Measurements from ENCODE around the gene LCN15.

The LCN15 gene

DNA sequence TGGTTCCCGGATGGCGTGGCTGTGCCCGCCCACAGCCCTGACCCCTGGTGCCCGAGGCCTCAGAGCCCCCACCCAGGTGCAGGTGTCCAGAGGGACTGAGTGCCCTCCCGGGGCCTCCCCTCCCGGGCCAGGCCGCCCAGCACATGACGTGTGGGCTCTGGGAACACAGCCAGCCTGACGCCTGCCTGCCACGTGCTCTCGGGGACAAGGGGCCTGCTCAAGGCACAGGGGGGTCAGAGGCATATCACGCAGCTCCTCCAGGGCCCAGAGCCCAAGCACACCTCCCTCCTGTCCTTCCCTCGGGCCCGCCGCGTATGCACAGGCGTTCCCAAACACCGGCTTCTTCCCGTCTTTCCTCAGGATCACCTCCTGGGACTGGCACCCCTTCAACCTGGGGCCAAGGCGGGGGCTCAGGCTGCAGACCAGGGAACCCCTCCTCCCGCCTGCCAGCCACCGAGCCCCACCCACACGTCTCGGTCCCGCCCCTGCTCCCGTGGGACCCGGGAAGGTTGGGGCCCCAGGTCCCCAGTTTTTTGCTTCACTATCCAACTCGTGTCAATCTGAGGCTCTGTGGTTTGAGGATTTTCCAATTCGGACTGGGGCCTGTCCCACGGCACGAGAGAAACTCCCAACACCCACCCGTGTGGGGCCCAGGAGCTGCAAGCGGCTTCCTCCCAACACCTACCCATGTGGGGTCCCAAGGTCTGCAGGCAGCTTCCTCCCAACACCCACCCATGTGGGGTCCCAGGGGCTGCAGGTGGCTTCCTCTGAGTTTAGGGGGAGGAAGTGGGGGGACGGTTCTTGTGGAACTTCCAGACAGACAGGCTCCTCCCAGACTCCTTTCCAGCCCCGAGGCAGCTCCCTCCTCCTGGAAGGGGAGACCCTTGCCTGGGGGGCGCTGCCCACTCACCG is 23.1 kb downstream of the LCN15 start:
- no peak for DNase-seq (ENCODE audit: low read depth in 2 of 2)

DNA sequence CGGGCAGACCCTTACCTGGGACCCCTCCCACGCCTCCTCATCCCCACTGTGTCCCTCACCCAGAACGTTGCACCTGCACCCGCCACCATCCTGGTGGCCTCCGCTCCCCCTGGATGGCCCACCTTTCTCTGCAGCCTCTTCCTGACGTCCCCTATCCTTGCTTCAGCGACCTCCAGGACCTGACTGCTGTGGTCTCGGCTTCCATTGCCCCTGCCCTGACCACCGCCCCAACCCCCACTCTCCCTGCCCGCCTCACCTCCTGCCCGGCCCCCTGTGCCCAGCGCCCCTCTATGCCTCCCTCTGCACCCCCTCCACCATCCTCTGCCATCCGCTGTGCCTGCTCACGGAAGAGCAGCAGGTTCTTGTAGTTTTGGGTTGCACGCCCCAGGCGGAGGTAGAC is 23.8 kb downstream of the LCN15 start:
- DNase-seq (ENCODE audit: low read depth in 2 of 2) = no peak

DNA sequence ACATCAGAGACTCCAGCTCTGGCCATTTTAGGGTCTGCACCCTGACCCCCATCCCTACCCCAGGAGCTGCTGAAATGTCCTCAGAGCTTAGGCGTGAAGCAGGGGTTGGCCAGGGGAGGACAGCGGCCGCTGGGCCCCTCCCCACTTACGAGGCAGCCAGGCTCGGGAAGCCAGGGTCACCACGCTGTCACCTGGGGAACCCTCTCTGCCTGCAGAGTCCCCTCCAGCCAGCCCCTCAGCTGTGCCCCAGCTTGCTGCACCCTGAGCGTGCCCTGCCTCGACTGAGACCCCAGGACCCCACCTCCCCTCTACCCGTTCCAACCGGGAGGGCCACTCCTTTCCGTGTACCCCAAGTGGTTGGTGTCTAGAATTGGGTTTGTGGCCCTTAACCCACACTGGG is 24.2 kb downstream of the LCN15 start:
- no peak for DNase-seq (ENCODE audit: low read depth in 2 of 2)

DNA sequence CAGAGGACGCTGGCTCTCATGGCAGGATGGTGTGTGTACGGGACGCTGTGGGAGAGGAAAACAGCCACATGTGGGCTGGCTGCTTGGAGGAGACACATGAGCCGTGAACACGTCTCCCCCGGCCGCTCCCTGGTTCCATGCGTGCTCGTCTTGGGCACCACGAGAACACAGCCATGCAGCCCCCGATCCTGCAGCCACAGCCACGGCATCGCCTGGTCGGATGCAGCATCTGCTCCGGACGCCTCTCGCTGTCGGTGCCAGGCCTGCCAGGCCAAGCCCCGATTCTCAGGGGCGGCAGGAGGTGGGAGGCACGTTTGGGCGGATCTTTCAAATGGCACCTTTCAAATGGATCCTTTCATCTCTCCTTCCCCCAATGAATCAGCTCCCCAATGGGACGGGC is 24.8 kb downstream of the LCN15 start:
- DNase-seq (ENCODE audit: low read depth in 2 of 2) = no peak

DNA sequence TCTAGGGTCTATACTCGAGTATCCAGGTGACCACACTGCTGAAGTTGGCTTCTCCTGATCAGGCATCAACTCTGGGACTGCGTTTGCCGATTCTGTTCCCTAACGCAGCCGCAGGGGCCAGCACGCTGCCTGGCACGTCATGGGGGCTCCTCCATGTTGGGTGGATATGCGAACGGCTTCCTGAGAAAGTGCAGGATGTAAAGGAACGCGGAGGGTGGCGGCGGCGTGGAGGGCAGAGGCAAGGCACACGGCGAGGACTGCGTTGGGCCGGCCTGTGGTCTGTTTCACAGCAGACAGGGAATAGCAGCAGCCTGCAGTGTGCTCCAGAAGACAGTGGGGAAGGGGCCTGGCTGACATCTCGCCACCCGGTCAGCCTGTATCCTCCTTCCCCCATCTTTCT is 25.4 kb downstream of the LCN15 start:
- no peak for DNase-seq (ENCODE audit: low read depth in 2 of 2)

DNA sequence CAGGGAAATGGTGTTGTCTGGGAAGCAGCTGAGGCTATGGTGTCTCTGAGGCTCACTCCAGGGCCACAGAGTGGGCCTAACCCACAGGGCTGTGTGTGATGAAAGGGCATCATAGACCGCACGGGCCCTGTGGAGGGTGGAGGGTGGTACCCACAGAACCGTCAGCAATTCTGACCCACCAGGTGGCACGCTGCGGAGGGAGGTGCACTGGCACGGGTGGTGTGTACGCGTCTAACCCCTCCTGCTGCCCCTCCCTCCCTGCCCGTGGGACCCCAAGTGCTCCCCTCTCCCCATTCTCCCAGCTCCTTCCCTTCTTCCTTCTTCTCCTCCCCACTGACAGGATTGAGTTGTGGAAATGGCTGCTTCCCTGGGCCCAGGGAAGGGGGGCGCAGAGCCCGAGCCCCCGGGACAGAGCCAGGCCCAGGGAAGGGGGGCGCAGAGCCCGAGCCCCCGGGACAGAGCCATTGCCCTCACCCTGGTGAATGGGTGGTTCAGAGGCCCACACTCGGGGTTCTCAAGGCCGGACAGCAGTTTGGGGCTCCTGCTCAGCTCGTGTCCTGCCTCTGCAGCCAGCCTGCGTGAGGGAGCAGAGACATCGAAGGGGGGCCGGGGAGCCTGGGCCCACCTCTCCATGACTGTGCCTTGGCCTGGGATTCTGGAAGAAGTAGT is 28.4 kb downstream of the LCN15 start:
- no peak for DNase-seq (ENCODE audit: low read depth in 2 of 2)

DNA sequence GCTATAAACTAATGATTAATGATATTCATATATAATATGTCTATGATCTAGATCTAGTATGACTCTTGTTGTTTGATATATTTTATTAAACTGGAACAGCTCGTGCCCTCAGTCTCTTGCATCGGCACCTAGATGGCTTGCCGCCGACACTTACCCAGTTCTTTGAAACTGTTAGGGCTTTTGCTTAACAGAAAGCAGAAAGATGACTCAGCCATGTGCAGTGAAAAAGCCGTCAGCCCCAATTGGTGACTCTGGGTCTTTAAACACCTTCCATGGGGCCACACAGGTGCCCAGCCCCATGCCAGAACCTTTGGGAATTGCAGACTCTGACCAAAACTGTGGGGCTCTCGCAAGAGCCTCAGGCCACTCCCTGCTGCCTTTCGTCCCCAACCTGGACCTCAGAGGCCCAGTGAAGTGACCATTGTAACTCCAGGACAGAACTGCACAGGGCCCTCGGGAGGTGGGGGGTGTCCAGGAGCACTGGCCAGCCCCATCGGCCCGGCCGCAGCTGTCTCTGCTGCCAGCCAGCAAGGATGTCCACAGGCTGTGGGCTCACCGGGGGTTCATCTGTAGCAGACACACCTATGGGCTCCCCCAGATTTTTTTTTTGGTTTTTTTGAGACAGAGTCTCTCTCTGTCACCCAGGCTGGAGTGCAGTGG is 29.4 kb downstream of the LCN15 start:
- DNase-seq (ENCODE audit: low read depth in 2 of 2) = no peak

DNA sequence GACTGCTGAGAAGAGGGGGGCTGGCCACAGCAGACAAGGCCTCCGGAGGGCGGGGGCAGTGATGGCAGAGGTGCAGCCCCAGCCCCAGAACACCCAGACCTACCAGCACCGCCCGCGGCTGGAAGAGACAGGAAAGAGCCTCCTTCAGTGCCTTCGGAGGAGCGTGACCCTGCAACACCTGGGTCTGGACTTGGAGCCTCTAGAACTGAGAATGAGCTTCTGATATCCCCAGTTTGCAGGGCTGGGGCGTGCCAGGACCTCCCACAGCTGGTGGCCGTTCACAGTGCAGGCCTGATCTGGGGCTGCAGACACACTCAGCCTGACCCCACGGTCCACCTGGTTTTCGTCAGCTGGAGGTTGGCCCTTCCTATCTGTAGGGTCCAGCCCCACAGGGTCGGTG is 30.7 kb downstream of the LCN15 start:
- DNase-seq (ENCODE audit: low read depth in 2 of 2) = no peak

DNA sequence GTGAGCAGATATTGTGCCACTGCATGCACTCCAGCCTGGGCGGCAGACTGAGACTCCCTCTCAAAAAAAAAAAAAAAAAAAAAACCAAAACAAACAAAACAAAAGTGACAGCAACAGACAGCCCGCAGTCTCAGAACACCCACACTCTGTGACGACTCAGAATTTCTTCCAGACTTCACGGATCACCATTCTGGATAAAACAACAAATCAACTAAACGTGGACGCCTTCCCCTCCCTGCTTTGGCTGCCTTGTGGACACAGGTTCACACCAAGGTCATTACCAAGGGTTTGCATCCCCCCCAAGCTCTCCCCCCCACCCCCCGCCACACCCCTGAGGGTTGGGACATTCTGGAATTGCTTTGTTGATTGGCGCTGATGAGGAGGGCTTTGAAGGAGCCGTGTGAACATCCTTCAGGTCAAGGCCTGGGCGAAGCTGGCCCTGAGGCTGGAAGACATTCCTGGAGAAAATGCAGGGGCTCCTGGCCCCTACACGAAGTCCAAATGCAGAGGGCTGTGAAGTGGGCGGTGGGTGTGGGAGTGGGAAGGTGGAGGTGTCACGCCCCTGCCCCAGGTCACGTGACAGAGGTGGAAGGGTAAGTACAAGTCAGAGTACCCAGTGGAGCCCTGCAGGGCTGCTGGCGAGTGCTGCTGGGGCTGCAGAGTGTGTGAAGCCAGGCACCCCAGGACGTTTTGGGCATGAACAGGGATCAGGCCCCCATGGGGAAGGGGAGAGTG is 31.7 kb downstream of the LCN15 start:
- DNase-seq (ENCODE audit: low read depth in 2 of 2) = no peak

DNA sequence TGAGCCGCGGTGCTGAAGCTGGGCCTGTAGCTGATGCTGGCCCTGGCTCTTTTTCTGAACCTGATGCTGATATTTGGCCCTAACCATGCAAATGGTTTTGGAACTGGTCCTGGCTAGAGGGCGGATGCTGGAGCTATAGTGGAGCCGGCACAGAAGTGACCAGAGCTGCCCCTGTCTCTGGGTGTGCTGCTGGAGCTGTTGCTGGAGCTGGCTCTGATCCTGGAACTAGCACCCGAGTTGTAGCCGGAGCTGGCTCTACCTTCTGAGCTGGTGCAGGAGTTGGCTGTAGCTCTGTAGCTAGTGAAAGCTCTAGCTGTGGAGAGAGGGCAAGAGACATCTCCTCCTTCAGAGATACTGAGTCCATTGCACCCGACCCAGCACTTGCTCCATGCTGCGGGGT is 34.4 kb downstream of the LCN15 start:
- DNase-seq (ENCODE audit: low read depth in 2 of 2) = no peak

DNA sequence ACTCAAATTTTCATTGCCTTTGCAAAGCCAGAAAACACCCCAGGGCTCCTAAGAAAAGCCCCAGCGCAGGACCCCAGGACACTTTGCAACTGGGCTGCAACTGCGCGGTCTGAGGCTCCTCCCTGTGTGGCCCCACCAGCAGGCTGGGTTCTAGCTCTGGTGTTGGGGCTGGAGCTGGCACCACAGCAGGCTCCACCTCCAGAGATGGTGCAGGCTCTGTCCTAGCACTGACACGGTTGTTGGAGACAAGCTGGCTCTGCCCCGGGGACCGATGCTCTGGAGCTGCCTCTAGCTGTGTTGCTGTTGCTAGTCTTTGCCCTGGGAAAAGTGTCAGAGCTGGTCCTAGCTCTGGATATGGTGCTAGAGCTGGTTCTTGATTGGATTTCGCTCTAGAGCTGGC is 35.2 kb downstream of the LCN15 start:
- DNase-seq (ENCODE audit: low read depth in 2 of 2) = no peak

DNA sequence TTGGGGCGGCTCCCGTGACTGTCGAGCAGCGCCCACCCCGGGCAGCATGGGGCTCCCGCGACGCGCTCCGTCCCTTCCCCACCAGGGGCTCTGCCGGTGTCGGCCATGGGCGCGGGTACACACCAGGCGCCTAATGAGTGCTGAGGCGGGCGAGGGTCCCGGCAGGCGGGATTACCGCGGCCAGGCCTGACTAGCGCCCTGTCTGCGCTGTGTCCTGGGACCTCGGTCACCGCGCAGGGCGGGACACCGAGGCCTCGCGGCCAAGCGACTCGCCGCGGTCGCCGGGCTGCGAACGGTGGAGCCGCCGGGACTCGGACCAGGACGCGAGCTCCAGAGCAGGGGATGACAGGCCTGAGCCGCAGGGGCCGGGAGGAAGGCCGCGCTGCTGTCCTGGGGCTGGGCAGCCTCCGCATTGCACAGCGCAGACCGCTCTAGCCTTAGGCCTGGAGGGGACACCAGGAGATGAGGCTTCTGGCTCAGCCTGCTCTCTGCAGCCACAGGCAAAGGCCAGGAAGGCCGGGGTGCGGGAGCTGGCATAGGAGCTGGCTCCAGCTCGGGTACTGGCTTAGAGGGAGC is 35.7 kb downstream of the LCN15 start:
- DNase-seq (ENCODE audit: low read depth in 2 of 2) = no peak

DNA sequence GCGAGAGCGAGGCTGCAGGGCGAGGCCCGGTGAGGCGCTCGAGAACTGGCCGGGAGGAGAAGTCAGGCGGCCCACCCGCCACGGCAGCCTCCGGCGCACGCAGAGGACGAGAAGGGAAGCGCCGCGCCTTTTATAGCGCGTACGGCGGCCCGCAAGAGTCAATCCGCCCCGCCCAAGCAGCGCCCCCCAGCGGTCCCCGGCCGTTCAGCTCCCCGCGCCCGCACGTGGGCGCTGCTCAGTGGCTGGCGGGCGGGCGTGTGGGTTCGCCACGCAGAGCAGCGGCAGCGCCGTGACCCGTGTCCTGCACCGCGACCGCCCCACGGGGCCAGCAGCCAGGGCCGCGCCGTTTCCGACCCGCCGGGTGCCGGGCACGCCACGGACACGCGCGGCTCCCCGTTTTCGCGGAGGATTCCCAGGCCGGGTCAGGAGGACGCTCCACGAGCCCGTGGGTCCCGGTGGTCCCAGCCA is 36.2 kb downstream of the LCN15 start:
- DNase-seq (ENCODE audit: low read depth in 2 of 2) = peak; percentile 88 to 94

DNA sequence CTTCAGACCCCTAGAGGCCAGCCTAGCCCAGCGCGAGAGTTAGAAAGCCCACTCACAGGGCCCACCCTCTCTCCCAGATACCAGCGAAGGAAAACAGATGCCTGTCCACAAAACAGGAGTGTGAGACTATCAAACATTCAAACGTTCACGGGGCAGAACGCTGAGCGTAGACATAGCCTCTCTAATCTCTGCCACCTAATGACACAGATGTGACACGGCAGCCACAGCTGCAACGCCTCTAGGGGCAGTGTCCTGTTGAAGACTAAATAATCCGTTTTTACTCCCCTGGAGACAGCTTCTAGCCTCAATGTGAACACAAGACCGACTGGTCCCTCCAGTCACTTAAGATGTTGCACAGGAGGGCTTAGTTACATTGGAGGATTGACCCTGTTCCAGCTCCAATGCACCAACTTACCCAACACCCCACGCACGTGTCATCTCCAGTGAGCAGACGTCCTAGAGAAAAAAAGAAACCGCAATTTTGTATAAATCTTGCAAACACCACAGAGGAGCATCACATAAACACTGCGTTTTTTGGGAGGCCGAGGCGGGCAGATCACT is 37.6 kb downstream of the LCN15 start:
- DNase-seq (ENCODE audit: low read depth in 2 of 2) = no peak

DNA sequence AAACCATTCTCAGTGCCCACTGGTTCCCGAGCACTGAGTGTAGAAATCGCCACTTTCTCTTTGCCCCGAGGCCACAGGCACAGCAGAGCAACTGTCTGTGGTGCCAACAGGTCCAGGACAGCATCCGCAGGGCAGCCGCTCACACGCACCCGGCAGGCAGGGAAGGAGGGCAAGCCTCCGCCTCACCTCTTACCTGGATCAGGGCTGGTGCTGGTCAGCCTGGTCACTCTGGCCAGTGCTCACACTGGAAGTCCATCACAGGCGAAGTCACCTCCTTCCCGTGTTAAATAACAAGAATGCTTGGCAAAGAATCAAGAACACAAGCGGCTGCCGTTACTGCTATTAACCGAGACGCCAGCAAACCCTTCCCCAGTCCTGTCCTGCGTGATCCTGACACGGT is 38.2 kb downstream of the LCN15 start:
- no peak for DNase-seq (ENCODE audit: low read depth in 2 of 2)

DNA sequence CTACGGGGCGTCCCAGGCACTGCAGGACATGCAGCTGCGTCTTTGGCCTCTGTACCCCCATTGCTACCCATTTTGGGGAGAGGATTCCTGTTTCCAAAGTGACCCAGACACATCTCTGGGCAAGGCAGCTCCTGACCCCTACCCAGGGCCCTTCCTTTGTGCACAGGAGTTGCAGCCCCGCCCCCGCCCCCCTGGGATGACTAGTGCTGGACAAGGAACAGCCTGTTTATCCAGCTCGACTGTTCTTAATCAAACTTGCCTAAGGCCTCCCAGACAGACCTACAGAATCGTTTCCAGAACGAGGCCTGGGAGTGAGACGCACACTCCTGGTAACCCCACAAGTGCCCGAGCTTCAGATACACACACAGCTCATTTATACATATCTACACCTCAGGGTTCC is 38.7 kb downstream of the LCN15 start:
- DNase-seq (ENCODE audit: low read depth in 2 of 2) = no peak

DNA sequence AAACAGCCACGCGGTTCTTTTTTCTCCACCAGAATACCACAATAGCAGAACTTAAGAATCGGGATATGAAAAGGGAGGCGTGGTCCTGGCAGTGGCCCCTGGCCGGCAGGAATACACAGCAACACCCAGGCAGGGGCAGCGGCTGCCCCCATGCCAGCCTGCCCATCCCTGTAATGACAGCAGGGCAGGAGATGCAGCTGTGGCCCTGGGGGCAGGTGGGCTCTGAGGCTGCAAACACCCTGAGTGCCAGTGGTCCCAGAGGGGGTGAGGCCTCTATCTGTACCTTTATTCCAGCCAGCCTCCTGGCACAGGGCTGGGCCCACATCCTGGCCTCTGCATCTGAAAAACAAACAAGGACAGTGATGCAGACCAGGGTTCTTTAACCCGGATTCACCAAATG is 39.5 kb downstream of the LCN15 start:
- DNase-seq (ENCODE audit: low read depth in 2 of 2) = no peak

DNA sequence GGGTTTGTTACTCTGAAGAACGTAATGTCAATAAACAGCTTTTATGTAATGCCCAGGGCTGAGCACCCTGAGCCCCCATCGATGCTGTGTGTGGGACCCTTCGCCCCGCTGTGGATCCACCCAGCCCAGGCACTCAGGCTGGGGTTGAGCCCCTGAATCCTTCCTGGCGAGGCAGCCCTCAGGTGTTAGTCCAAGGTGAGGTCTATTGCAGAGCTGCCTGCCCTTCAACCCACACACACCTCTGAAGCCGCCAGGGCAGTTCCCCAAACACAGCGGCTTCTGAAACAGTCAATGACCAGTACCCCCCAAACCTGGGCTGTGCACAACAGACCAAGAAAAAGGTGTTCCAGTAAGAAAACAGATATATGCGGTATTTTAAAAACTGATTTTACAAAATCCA is 40.3 kb downstream of the LCN15 start:
- DNase-seq (ENCODE audit: low read depth in 2 of 2) = no peak

DNA sequence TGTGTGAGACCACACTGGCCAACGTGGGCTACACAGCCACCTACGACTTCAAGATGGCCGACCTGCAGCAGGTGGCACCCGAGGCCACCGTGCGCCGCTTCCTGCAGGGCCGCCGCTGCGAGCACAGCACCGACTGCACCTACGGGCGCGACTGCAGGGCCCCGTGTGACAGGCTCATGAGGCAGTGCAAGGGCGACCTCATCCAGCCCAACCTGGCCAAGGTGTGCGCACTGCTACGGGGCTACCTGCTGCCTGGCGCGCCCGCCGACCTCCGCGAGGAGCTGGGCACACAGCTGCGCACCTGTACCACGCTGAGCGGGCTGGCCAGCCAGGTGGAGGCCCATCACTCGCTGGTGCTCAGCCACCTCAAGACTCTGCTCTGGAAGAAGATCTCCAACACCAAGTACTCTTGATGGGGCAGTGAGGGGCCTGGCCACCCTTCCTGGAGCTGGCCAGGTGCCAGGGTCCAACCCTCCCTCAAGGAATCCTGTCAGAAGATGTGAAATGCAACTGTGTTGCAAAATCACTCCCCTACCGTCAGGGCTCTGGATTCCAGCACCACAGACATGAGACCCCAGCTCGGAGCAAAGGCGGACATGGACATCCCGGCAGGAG is 40.8 kb downstream of the LCN15 start:
- no peak for DNase-seq (ENCODE audit: low read depth in 2 of 2)

DNA sequence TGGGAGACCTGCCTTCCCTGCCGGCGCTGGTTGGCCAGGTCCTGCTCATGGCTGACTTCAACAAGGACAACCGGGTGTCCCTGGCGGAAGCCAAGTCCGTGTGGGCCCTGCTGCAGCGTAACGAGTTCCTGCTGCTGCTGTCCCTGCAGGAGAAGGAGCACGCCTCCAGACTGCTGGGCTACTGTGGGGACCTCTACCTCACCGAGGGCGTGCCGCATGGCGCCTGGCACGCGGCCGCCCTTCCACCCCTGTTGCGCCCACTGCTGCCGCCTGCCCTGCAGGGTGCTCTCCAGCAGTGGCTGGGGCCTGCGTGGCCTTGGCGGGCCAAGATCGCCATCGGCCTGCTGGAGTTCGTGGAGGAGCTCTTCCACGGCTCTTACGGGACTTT is 41.4 kb downstream of the LCN15 start:
- no peak for DNase-seq (ENCODE audit: low read depth in 2 of 2)
